ENCODE results near the gene ZNF148. TPM values are rescaled to one million over a fixed set of nuclear protein-coding genes. Genes with fewer than 3 reads are reported as not detected.

ZNF148 gene
- polyA plus RNA-seq, 3 donors = 6.5 to 48.4 (median 34.1) TPM

GRCh38 chr3:125386811-125387210, 11.7 kb upstream of the ZNF148 start:
- Histone ChIP-seq H3K4me2 (replicated peaks; ENCODE audit: extremely low read depth, low read length, poor library complexity, severe bottlenecking) (no peak overlapping the region), H3K4me3 (replicated peaks in 1 of 3; ENCODE audit: low read depth in 2 of 3, low read length in 3 of 3) (no peak overlapping the region), H3K4me1 (ENCODE audit: control insufficient read depth in 1 of 2, insufficient read depth in 2 of 2, low read length in 2 of 2) (peaks cover 0 to 6% of the 10 kb centered on the region in 2 donors), H3K36me3 (replicated peaks in 1 of 2; ENCODE audit: control insufficient read depth in 1 of 2, insufficient read depth in 2 of 2, low read length in 2 of 2) (no peaks in the 10 kb centered on the region), H3K79me2 (ENCODE audit: insufficient read depth, low read length) (no peaks in the 10 kb centered on the region), H4K20me1 (ENCODE audit: insufficient read depth, low read length) (no peaks in the 10 kb centered on the region), H3K27me3 (ENCODE audit: control insufficient read depth in 2 of 2, insufficient read depth in 2 of 2, low read length in 2 of 2) (no peaks in the 10 kb centered on the region), H3K9me3 (replicated peaks in 1 of 2; ENCODE audit: control insufficient read depth in 1 of 2, insufficient read depth in 1 of 2, low read length in 2 of 2) (no peaks in the 10 kb centered on the region), H2AFZ (ENCODE audit: insufficient read depth, low read depth, low read length, poor library complexity, severe bottlenecking) (no peak overlapping the region), H3K27ac (ENCODE audit: low read depth in 1 of 2, low read length in 2 of 2) (no peak overlapping the region), H3K9ac (ENCODE audit: insufficient read depth, low read length, poor library complexity, severe bottlenecking) (no peak overlapping the region)
- H3K27ac Mint-ChIP-seq = no peak overlapping the region
- 95% methylated on average over 4 of the region's 4 CpGs for WGBS (ENCODE audit: insufficient coverage)
- peaks cover 15% of the 10 kb centered on the region for H3K4me1 Mint-ChIP-seq
- no peak for TF ChIP-seq CTCF (IDR thresholded peaks at IDR 0.05)
- DNase-seq = no peak
- H3K27me3 Mint-ChIP-seq (ENCODE audit: low read depth in 3 of 3) = peaks cover 0 to 3% (median 3%) of the 10 kb centered on the region in 3 donors
- intact Hi-C loops (cut with micrococcal nuclease) = loop anchor here in 1 of 2 donors (5.0 kb wide), 1 partner anchor 305 kb away; no protein-coding TSS in a partner anchor
- H3K9me3 Mint-ChIP-seq = peaks cover 0 to 5% (median 0%) of the 10 kb centered on the region in 7 donors
- no peak overlapping the region for H3K4me3 Mint-ChIP-seq
- H3K36me3 Mint-ChIP-seq = no peaks in the 10 kb centered on the region

- Mint-ChIP-seq H3K27ac (peak overlapping the region in 2 of 7 donors; percentile 6 to 62), H3K9me3 (peaks cover 0 to 5% (median 0%) of the 10 kb centered on the region in 7 donors), H3K36me3 (no peaks in the 10 kb centered on the region), H3K4me1 (peaks cover 11% of the 10 kb centered on the region), H3K4me3 (no peak overlapping the region), H3K27me3 (ENCODE audit: low read depth in 3 of 3) (peaks cover 0 to 8% (median 1%) of the 10 kb centered on the region in 3 donors)
- no peak overlapping the region for H2AFZ ChIP-seq (ENCODE audit: insufficient read depth, low read depth, low read length, poor library complexity, severe bottlenecking)
- no peak overlapping the region for H3K4me3 ChIP-seq (replicated peaks in 1 of 3; ENCODE audit: low read depth in 2 of 3, low read length in 3 of 3)
- no peaks in the 10 kb centered on the region for H3K9me3 ChIP-seq (replicated peaks in 1 of 2; ENCODE audit: control insufficient read depth in 1 of 2, insufficient read depth in 1 of 2, low read length in 2 of 2)
- H4K20me1 ChIP-seq (ENCODE audit: insufficient read depth, low read length) = no peaks in the 10 kb centered on the region
- intact Hi-C loops (cut with micrococcal nuclease) = no loop called here
- no peak for TF ChIP-seq CTCF (IDR thresholded peaks at IDR 0.05)
- peak in 1 of 3 donors; percentile 15 for DNase-seq
- no peaks in the 10 kb centered on the region for H3K79me2 ChIP-seq (ENCODE audit: insufficient read depth, low read length)
- no peak overlapping the region for H3K9ac ChIP-seq (ENCODE audit: insufficient read depth, low read length, poor library complexity, severe bottlenecking)
- no peak overlapping the region for H3K4me2 ChIP-seq (replicated peaks; ENCODE audit: extremely low read depth, low read length, poor library complexity, severe bottlenecking)
- WGBS (ENCODE audit: insufficient coverage) = 19% methylated on average over 3 of the region's 5 CpGs
- peaks cover 0 to 6% of the 10 kb centered on the region in 2 donors for H3K4me1 ChIP-seq (ENCODE audit: control insufficient read depth in 1 of 2, insufficient read depth in 2 of 2, low read length in 2 of 2)
- no peaks in the 10 kb centered on the region for H3K27me3 ChIP-seq (ENCODE audit: control insufficient read depth in 2 of 2, insufficient read depth in 2 of 2, low read length in 2 of 2)
- no peak overlapping the region for H3K27ac ChIP-seq (ENCODE audit: low read depth in 1 of 2, low read length in 2 of 2)
- no peaks in the 10 kb centered on the region for H3K36me3 ChIP-seq (replicated peaks in 1 of 2; ENCODE audit: control insufficient read depth in 1 of 2, insufficient read depth in 2 of 2, low read length in 2 of 2)
Measured at GRCh38 chr3:125383744-125384143, 8.6 kb upstream of the ZNF148 start.
